B cell (primary cell): ENCODE measurements around the gene ASTN2.

ENCODE experiments used
- CTCF ChIP-seq: fragments of 200-600 bp; IDR thresholded peaks from one replicate; pipeline ENCODE4 v1.8.0; 2022; ENCODE audit warnings: antibody characterized with exemption, mild to moderate bottlenecking
- EZH2 ChIP-seq: IDR thresholded peaks from 2 replicates; pipeline ENCODE4 v1.6.1; 2012; ENCODE audit warnings: borderline replicate concordance, low read depth, mild to moderate bottlenecking, moderate library complexity, low read length; ENCODE audit not compliant: insufficient read depth, poor library complexity, severe bottlenecking

DNA sequence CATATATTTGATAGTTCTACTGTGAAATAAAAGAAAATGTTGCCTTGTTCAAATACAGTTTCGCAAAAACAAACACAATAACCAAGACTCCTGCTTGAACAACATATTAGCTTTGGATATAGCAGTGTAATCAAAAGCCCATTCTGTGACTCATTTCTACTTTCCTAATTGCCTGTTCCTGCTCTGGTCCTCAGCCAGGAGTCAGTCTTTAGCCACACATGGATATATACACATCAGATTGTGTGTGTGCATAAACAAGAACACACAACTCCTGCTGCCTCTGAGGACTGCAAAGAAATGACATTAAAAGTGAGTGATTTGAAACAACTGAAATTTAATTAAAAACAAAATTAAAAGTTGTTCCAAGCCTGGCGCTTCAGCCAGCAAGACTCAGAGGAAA lies 393.0 kb downstream of the ASTN2 start:
- TF ChIP-seq CTCF (no peak), EZH2 (no peak)
